ENCODE results near the gene VSX2. TPM values are rescaled to one million over a fixed set of nuclear protein-coding genes. Genes with fewer than 3 reads are reported as not detected.

Gene VSX2
- total and polyA plus RNA-seq, 2 donors (not counting 1 experiment from before 2014, with no cell fraction given): not detected

- ATAC-seq (ENCODE audit: low read depth): peak; percentile 37
- H3K4me2 ChIP-seq (replicated peaks; ENCODE audit: low read depth, low read length, poor library complexity, severe bottlenecking): peak overlapping the region; percentile 86
- no peaks in the 10 kb centered on the region for H3K27me3 ChIP-seq (replicated peaks in 1 of 4; ENCODE audit: control extremely low read depth in 1 of 4, control insufficient read depth in 3 of 4, insufficient read depth in 4 of 4, low read length in 3 of 4)
- no peaks in the 10 kb centered on the region for H3K9me3 Mint-ChIP-seq (ENCODE audit: insufficient read depth)
- H3K4me3 Mint-ChIP-seq: peak overlapping the region; percentile 95
- no peaks in the 10 kb centered on the region for H3K9me3 ChIP-seq (ENCODE audit: control extremely low read depth in 1 of 3, control insufficient read depth in 2 of 3, insufficient read depth in 1 of 3, low read length in 2 of 3)
- H3K27me3 Mint-ChIP-seq: no peaks in the 10 kb centered on the region
- peak overlapping the region; percentile 69 to 81 for H3K27ac ChIP-seq (ENCODE audit: low read length in 2 of 2)
- H3K36me3 ChIP-seq (replicated peaks in 1 of 2; ENCODE audit: control extremely low read depth in 1 of 2, control insufficient read depth in 1 of 2, extremely low read depth in 1 of 2, insufficient read depth in 2 of 2, low read length in 1 of 2): peaks cover 2 to 21% of the 10 kb centered on the region in 2 experiments
- ChIA-PET CTCF (interaction anchor here (0.6 to 2.1 kb wide), 4 partner anchors 9 to 99 kb away, joined by 3 to 10 read pairs (median 3); no protein-coding TSS in a partner anchor), POLR2A (interaction anchor here (0.6 to 1.1 kb wide), 2 partner anchors 99 to 579 kb away, joined by 3 to 8 read pairs; no protein-coding TSS in a partner anchor)
- peak overlapping the region; percentile 69 to 96 (median 86) for H3K4me3 ChIP-seq (ENCODE audit: control extremely low read depth in 1 of 5, extremely low read depth in 1 of 5, insufficient read depth in 1 of 5, low read depth in 2 of 5, low read length in 4 of 5)
- H3K9ac ChIP-seq (ENCODE audit: low read length): peak overlapping the region; percentile 88
- 9% methylated on average over 1 of the region's 6 CpGs for WGBS (ENCODE audit: insufficient coverage)
- peaks cover 11 to 14% of the 10 kb centered on the region in 2 donors for H3K4me1 ChIP-seq (ENCODE audit: control insufficient read depth in 2 of 2, insufficient read depth in 2 of 2, low read length in 2 of 2)
- no peaks in the 10 kb centered on the region for H4K20me1 ChIP-seq (ENCODE audit: control insufficient read depth, insufficient read depth, low read length, poor library complexity, severe bottlenecking)
- peak; percentile 70 for DNase-seq
- H2AFZ ChIP-seq (ENCODE audit: insufficient read depth, low read depth, low read length, poor library complexity, severe bottlenecking): peak overlapping the region; percentile 95
- intact Hi-C loops (cut with micrococcal nuclease): loop anchor here (1.0 to 5.0 kb wide), 5 partner anchors 45 to 701 kb away; partner anchors contain the start of genes AREL1, EIF2B2, FCF1 and LTBP2
- H3K4me1 Mint-ChIP-seq: peaks cover 23% of the 10 kb centered on the region
- TF ChIP-seq CTCF (IDR thresholded peaks at IDR 0.05) (peak; percentile 72), EZH2 (IDR thresholded peaks at IDR 0.05; ENCODE audit: borderline replicate concordance, insufficient read depth, low read depth, low read length, poor library complexity, severe bottlenecking) (no peak)
- H3K27ac Mint-ChIP-seq: peak overlapping the region; percentile 88
- H3K79me2 ChIP-seq (ENCODE audit: control insufficient read depth, insufficient read depth, low read length): peaks cover 39% of the 10 kb centered on the region
Observed at GRCh38 chr14:74302152-74302628, 62.9 kb downstream of the VSX2 start.
